ENCODE measurements around the gene CYP4Z1.
A peak's percentile ranks its signal among the peaks of the same experiment; 100 is the strongest.
"Not testable (repeated sequence)": the region's sequence is repeated elsewhere in the genome, so short reads cannot be mapped to it uniquely, and the experiment has no call there.

CYP4Z1 gene

DNA sequence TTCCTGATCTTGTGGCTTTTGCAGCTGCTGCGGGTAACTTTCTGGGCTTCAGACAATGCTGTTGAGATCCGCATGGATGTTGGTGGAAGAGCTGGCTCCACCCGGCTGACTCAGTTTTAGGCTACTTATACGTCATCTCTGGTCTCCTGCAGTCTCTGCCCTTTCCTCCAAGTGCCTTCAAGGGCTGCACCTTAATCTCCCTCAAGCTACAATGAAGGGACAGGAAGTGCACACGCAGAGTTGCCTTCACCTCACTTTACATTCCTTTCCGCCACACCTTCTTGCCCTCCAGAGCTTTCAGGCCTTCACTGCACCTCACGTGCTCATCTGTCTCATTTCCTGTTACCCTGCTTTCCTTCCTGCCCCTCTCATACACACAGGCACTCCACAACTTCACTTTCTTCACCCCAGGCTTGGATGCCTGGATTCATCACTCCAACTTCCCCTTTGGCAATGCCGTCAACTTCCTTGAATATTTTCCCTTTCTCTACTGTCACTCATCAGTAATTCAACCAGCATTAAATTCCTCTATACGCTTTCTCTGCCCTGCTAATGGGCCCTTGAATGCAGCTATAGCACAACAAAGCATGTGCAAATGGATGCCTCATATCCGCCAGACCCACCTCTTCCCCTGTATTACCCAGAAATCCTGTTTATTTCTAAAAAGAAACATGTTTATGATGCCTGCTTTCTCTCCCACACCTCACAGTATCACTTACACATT is 41.0 kb downstream of the CYP4Z1 start:
- H3K4me3 Mint-ChIP-seq, H3K27ac Mint-ChIP-seq, ATAC-seq, H3K4me1 Mint-ChIP-seq, H3K9me3 Mint-ChIP-seq, DNase-seq: not testable (repeated sequence)
- peaks cover 17% of the 10 kb centered on the region for H3K27me3 Mint-ChIP-seq

- ATAC-seq, H3K4me3 Mint-ChIP-seq, DNase-seq, H3K9me3 Mint-ChIP-seq, H3K4me1 Mint-ChIP-seq: not testable (repeated sequence)
- peak overlapping the region in 1 of 2 donors; percentile 49 for H3K27ac Mint-ChIP-seq
- peaks cover 17% of the 10 kb centered on the region for H3K27me3 Mint-ChIP-seq
Measured at GRCh38 chr1:47109482-47109881, 42.5 kb downstream of the CYP4Z1 start.

DNA sequence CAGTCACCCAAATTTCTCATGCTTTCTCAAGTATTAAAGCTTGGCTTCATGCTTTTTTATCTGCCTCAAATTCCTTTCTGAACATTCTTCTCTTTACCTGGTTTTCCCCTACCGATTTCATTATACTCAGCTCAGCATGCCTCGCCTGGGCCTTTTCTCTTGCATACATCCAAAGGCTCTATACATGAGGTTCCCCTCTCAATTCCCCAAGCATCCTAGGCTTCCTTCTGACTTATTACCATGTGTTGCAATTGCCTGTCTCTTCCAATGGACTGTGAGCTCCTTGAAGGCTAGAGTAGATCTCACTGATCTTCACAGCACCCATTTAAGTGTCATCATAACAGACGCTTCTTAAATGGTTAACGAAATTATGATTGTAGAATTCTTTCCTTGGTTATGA is 46.1 kb downstream of the CYP4Z1 start:
- Mint-ChIP-seq H3K27me3 (peaks cover 7% of the 10 kb centered on the region), H3K4me3 (no peak overlapping the region), H3K9me3 (no peaks in the 10 kb centered on the region), H3K4me1 (no peaks in the 10 kb centered on the region), H3K27ac (no peak overlapping the region)
- DNase-seq = no peak
- ATAC-seq = no peak

- not testable (repeated sequence) for H3K4me1 Mint-ChIP-seq, H3K9me3 Mint-ChIP-seq, DNase-seq, H3K27ac Mint-ChIP-seq, H3K4me3 Mint-ChIP-seq, ATAC-seq
- H3K27me3 Mint-ChIP-seq = peaks cover 18% of the 10 kb centered on the region
Measured at GRCh38 chr1:47121039-47121438, 54.0 kb downstream of the CYP4Z1 start.

- not testable (repeated sequence) for H3K9me3 Mint-ChIP-seq, ATAC-seq, H3K27me3 Mint-ChIP-seq, H3K4me3 Mint-ChIP-seq, DNase-seq, H3K27ac Mint-ChIP-seq, H3K4me1 Mint-ChIP-seq
Measured at GRCh38 chr1:47124834-47125233, 57.8 kb downstream of the CYP4Z1 start.

DNA sequence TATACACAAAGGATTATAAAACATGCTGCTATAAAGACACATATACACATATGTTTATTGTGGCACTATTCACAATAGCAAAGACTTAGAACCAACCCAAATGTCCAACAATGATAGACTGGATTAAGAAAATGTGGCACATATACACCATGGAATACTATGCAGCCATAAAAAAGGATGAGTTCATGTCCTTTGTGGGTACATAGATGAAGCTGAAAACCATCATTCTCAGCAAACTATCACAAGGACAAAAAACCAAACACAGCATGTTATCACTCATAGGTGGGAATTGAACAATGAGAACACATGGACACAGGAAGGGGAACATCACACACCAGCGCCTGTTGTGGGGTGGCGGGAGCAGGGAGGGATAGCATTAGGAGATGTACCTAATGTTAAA is 60.0 kb downstream of the CYP4Z1 start:
- not testable (repeated sequence) for H3K4me1 Mint-ChIP-seq, ATAC-seq, H3K9me3 Mint-ChIP-seq, H3K4me3 Mint-ChIP-seq, H3K27ac Mint-ChIP-seq, DNase-seq
- peaks cover 17% of the 10 kb centered on the region for H3K27me3 Mint-ChIP-seq

DNA sequence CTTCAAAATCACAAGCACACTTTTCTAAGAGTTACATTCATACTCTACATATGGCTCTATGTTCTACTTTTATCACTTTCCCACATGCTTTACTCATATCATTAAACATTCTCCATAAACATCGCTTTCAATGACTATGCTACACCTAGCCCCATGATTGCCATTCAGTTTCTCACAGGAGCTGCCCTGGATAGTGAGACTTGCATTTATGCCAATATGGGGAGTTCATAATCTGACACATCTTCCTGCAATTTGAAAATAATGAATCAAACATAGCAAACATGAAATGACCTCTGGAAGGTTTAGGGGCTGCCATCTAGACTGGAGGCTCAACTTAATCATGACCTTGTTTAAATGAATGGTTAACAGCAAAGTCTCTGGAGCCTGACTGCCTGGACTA is 61.2 kb downstream of the CYP4Z1 start:
- no peaks in the 10 kb centered on the region for H3K4me1 Mint-ChIP-seq
- peaks cover 17% of the 10 kb centered on the region for H3K27me3 Mint-ChIP-seq
- ATAC-seq (no peak), DNase-seq (no peak)
- H3K27ac Mint-ChIP-seq = no peak overlapping the region
- H3K9me3 Mint-ChIP-seq = no peaks in the 10 kb centered on the region
- H3K4me3 Mint-ChIP-seq = no peak overlapping the region

DNA sequence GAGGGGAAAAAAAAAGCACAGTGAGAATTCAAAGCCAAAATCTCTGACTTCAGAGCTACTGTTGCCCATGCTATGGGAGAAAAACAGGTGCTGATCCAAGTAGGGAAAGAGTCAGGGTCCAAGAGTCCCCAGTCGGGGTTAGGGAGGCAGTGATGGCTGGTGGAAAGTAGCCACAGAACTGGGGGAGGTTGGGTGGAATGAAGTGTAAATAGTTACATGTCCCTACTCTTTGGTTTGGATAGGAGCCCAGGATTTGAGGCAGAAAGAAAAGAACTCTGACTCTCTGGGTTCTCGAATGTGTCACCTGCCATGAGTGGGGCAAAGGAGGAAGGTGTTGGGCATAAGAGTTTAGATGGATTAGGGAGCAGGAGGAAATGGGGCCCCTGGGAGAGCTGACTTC is 61.8 kb downstream of the CYP4Z1 start:
- not testable (repeated sequence) for H3K4me3 Mint-ChIP-seq, H3K27ac Mint-ChIP-seq, H3K4me1 Mint-ChIP-seq, H3K9me3 Mint-ChIP-seq, ATAC-seq, DNase-seq
- peaks cover 17% of the 10 kb centered on the region for H3K27me3 Mint-ChIP-seq

GRCh38 chr1:47129489-47130230 is 62.6 kb downstream of the CYP4Z1 start:
- not testable (repeated sequence) for H3K4me3 Mint-ChIP-seq, ATAC-seq, H3K9me3 Mint-ChIP-seq, H3K4me1 Mint-ChIP-seq, DNase-seq
- H3K27me3 Mint-ChIP-seq = peaks cover 15% of the 10 kb centered on the region
- H3K27ac Mint-ChIP-seq = peak overlapping the region in 1 of 2 donors; percentile 35

- not testable (repeated sequence) for H3K9me3 Mint-ChIP-seq, ATAC-seq, H3K27me3 Mint-ChIP-seq, DNase-seq, H3K4me3 Mint-ChIP-seq, H3K4me1 Mint-ChIP-seq, H3K27ac Mint-ChIP-seq
Measured at GRCh38 chr1:47132665-47133064, 65.6 kb downstream of the CYP4Z1 start.

- DNase-seq (no peak), ATAC-seq (no peak)
- Mint-ChIP-seq H3K4me3 (no peak within 1 kb of the TSS), H3K27me3 (peaks cover 5% of the 10 kb centered on the region), H3K4me1 (no peaks in the 10 kb centered on the region), H3K27ac (no peak within 1 kb of the TSS), H3K9me3 (no peaks in the 10 kb centered on the region)
Measured at GRCh38 chr1:47137198-47137597, 70.2 kb downstream of the CYP4Z1 start, which contains the start of gene CYP4A22. Gene CYP4A22 (plus strand): TSS chr1:47137441. CDS start chr1:47137486, 45 bp downstream.

GRCh38 chr1:47137925-47138615 is 71.0 kb downstream of the CYP4Z1 start:
- Mint-ChIP-seq H3K9me3 (no peaks in the 10 kb centered on the region), H3K27me3 (peaks cover 8% of the 10 kb centered on the region), H3K27ac (no peak overlapping the region), H3K4me3 (no peak overlapping the region), H3K4me1 (no peaks in the 10 kb centered on the region)
- no peak for DNase-seq
- no peak for ATAC-seq

- H3K4me1 Mint-ChIP-seq, DNase-seq, ATAC-seq, H3K4me3 Mint-ChIP-seq, H3K27ac Mint-ChIP-seq, H3K27me3 Mint-ChIP-seq, H3K9me3 Mint-ChIP-seq: not testable (repeated sequence)
Measured at GRCh38 chr1:47140358-47140757, 73.3 kb downstream of the CYP4Z1 start.

DNA sequence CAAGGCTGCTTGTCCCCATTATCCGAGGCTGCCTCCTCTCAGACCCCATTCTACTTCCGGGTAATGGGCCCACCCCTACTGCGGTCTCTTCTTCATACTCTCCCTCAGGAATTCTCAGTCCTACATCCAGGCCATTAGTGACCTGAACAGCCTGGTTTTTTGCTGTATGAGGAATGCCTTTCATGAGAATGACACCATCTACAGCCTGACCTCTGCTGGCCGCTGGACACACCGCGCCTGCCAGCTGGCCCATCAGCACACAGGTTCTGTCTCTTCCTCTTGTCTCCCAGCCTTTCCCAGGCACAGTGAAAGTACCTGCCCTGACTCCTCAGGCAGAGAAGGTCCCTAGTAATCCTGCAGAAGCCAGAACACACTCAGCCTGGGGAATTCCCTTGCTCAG is 76.6 kb downstream of the CYP4Z1 start:
- not testable (repeated sequence) for DNase-seq, ATAC-seq, H3K4me1 Mint-ChIP-seq, H3K27ac Mint-ChIP-seq, H3K9me3 Mint-ChIP-seq, H3K4me3 Mint-ChIP-seq
- peaks cover 23% of the 10 kb centered on the region for H3K27me3 Mint-ChIP-seq

GRCh38 chr1:47146495-47146894 is 79.5 kb downstream of the CYP4Z1 start:
- DNase-seq, H3K27ac Mint-ChIP-seq, H3K4me1 Mint-ChIP-seq, H3K4me3 Mint-ChIP-seq, ATAC-seq, H3K9me3 Mint-ChIP-seq: not testable (repeated sequence)
- peaks cover 50% of the 10 kb centered on the region for H3K27me3 Mint-ChIP-seq
